ENCODE data around the gene CNNM1.

DNA sequence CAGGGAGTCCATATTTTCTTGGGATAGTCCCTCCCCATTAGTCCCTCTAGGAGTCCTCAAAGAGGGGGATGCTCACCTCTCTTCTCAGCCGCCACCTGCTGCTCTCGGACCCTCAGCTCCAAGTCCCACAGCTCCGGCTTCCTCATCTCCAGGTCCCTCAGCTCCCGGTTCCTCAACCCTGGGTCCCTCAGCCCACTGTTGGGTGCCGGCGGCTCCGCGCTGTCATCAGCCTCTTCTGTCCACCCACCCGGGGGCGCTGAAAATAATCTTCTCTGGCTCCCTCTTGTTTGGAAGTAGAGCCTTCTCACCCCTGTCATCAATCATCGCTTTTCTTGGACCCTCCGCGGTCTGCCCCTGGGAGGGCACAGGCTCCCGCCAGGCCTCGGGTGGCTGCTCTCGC lies 13.3 kb upstream of the CNNM1 start:
- TF ChIP-seq, protein P1, sequence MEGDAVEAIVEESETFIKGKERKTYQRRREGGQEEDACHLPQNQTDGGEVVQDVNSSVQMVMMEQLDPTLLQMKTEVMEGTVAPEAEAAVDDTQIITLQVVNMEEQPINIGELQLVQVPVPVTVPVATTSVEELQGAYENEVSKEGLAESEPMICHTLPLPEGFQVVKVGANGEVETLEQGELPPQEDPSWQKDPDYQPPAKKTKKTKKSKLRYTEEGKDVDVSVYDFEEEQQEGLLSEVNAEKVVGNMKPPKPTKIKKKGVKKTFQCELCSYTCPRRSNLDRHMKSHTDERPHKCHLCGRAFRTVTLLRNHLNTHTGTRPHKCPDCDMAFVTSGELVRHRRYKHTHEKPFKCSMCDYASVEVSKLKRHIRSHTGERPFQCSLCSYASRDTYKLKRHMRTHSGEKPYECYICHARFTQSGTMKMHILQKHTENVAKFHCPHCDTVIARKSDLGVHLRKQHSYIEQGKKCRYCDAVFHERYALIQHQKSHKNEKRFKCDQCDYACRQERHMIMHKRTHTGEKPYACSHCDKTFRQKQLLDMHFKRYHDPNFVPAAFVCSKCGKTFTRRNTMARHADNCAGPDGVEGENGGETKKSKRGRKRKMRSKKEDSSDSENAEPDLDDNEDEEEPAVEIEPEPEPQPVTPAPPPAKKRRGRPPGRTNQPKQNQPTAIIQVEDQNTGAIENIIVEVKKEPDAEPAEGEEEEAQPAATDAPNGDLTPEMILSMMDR (conservative IDR thresholded peaks at IDR 0.05 in 1 of 2, IDR thresholded peaks at IDR 0.05 in 1 of 2; ENCODE audit: extremely low read depth in 1 of 2, insufficient read depth in 1 of 2, low read depth in 1 of 2, low read length in 2 of 2), result no peak
- no peak for TF ChIP-seq EZH2 (IDR thresholded peaks at IDR 0.05; ENCODE audit: borderline replicate concordance, low read length)
